Glutamatergic neuron (in vitro differentiated cells): ENCODE measurements around the gene RAB3C. TPM values are rescaled to one million over a fixed set of nuclear protein-coding genes. Genes with fewer than 3 reads are reported as not detected.

Experiments
- DNase-seq: peaks from one replicate; pipeline ENCODE4 v3.0.0; 2022
- H3K27ac Mint-ChIP-seq: one replicate; pipeline ENCODE4 v1.8.0; 2020; ENCODE audit warnings: mild to moderate bottlenecking, mixed read lengths, inconsistent platforms; ENCODE audit not compliant: unreplicated experiment
- H3K27me3 Mint-ChIP-seq: one replicate; pipeline ENCODE4 v1.8.0; 2020; ENCODE audit warnings: mild to moderate bottlenecking, moderate library complexity, mixed read lengths, inconsistent platforms; ENCODE audit not compliant: unreplicated experiment
- H3K36me3 Mint-ChIP-seq: one replicate; pipeline ENCODE4 v1.8.0; 2020; ENCODE audit warnings: mild to moderate bottlenecking, mixed read lengths, inconsistent platforms; ENCODE audit not compliant: unreplicated experiment
- H3K4me1 Mint-ChIP-seq: one replicate; pipeline ENCODE4 v1.8.0; 2020; ENCODE audit warnings: mild to moderate bottlenecking, low read depth, mixed read lengths, inconsistent platforms; ENCODE audit not compliant: unreplicated experiment
- H3K4me3 Mint-ChIP-seq: one replicate; pipeline ENCODE4 v1.8.0; 2020; ENCODE audit warnings: mild to moderate bottlenecking, mixed read lengths, inconsistent platforms; ENCODE audit not compliant: unreplicated experiment
- H3K9me3 Mint-ChIP-seq: one replicate; pipeline ENCODE4 v1.8.0; 2020; ENCODE audit warnings: mild to moderate bottlenecking, moderate library complexity, mixed read lengths, inconsistent platforms; ENCODE audit not compliant: unreplicated experiment
- total RNA-seq: library from RNA; stranded (reverse); fragmentation: NEBNext Ultra II Directional; extraction: Animal tissue kit (Norgen Biotek cat#: 25700); gene quantifications from one replicate; pipeline ENCODE4 v1.2.1, GENCODE V29; 2021; ENCODE audit not compliant: unreplicated experiment
- TF ChIP-seq, protein P1 (sequence below): fragments of 200-600 bp; sonication (generic); IDR thresholded peaks from one replicate; pipeline ENCODE4 v1.5.0; 2021; ENCODE audit not compliant: partially characterized antibody, unreplicated experiment

The RAB3C gene
- total RNA-seq, 1 donor from 2014 or later = 36.2 TPM

DNA sequence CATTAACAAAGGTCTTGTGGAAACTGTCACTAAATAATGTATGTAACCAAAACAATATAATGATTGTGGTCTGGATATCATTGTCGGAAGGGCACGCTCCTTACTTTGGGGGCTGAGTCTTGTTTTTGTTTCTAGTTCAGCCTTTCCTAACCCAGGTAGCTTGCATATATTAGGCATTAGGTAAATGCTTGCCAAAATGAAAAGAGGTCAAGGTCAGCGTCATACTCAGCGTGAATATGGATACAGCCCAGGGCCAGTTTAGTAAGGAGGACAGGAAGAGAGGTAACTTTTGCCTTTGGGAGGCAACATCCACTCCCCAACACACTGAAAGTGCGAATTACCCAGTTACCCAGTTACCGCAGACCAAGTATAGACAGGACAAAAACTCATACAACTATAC is 171.4 kb downstream of the RAB3C start:
- Mint-ChIP-seq H3K36me3 (no peaks in the 10 kb centered on the region), H3K27ac (no peak overlapping the region), H3K9me3 (peaks cover 2% of the 10 kb centered on the region), H3K27me3 (no peaks in the 10 kb centered on the region), H3K4me1 (peaks cover 3% of the 10 kb centered on the region), H3K4me3 (no peak overlapping the region)
- TF ChIP-seq, protein P1, sequence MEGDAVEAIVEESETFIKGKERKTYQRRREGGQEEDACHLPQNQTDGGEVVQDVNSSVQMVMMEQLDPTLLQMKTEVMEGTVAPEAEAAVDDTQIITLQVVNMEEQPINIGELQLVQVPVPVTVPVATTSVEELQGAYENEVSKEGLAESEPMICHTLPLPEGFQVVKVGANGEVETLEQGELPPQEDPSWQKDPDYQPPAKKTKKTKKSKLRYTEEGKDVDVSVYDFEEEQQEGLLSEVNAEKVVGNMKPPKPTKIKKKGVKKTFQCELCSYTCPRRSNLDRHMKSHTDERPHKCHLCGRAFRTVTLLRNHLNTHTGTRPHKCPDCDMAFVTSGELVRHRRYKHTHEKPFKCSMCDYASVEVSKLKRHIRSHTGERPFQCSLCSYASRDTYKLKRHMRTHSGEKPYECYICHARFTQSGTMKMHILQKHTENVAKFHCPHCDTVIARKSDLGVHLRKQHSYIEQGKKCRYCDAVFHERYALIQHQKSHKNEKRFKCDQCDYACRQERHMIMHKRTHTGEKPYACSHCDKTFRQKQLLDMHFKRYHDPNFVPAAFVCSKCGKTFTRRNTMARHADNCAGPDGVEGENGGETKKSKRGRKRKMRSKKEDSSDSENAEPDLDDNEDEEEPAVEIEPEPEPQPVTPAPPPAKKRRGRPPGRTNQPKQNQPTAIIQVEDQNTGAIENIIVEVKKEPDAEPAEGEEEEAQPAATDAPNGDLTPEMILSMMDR = no peak
- DNase-seq = no peak

DNA sequence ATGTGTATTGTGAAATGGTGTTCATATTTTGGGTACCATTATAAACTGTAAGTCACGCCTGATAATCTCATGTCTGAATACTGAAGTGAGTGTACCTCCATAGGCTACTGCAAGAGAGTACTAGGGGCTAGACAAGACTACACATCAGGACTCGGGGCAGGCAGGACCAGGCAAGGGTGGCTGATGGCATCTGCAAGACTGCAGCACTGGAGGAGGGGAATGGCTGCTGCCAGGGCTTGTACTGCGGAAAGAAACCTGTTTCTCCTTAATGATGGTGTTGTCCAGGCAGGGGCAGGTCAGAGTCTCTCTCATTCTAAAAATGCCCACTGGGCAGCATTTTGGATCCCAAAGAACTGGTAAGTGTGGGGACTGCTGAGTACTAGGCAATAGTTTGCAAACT is 172.5 kb downstream of the RAB3C start:
- H3K27me3 Mint-ChIP-seq = no peaks in the 10 kb centered on the region
- H3K36me3 Mint-ChIP-seq = no peaks in the 10 kb centered on the region

GRCh38 chr5:58759745-58760144 is 176.9 kb downstream of the RAB3C start:
- no peaks in the 10 kb centered on the region for H3K36me3 Mint-ChIP-seq
- no peaks in the 10 kb centered on the region for H3K9me3 Mint-ChIP-seq
- no peak for DNase-seq
- no peak overlapping the region for H3K27ac Mint-ChIP-seq
- no peak overlapping the region for H3K4me3 Mint-ChIP-seq
- H3K27me3 Mint-ChIP-seq = no peaks in the 10 kb centered on the region
- TF ChIP-seq, protein P1 = no peak
- peaks cover 1% of the 10 kb centered on the region for H3K4me1 Mint-ChIP-seq

More for the DNA sequence above, 172.5 kb downstream of the RAB3C start:
- TF ChIP-seq, protein P1 = no peak
- DNase-seq = no peak
- no peak overlapping the region for H3K27ac Mint-ChIP-seq
- no peak overlapping the region for H3K4me3 Mint-ChIP-seq
- H3K9me3 Mint-ChIP-seq = peaks cover 2% of the 10 kb centered on the region
- peaks cover 3% of the 10 kb centered on the region for H3K4me1 Mint-ChIP-seq

- TF ChIP-seq, protein P1 = no peak
- Mint-ChIP-seq H3K9me3 (no peaks in the 10 kb centered on the region), H3K4me3 (no peak overlapping the region), H3K4me1 (peaks cover 1% of the 10 kb centered on the region), H3K27ac (no peak overlapping the region), H3K36me3 (no peaks in the 10 kb centered on the region), H3K27me3 (no peaks in the 10 kb centered on the region)
- no peak for DNase-seq
These were observed 177.3 kb downstream of the RAB3C start for GRCh38 chr5:58760222-58760621.

DNA sequence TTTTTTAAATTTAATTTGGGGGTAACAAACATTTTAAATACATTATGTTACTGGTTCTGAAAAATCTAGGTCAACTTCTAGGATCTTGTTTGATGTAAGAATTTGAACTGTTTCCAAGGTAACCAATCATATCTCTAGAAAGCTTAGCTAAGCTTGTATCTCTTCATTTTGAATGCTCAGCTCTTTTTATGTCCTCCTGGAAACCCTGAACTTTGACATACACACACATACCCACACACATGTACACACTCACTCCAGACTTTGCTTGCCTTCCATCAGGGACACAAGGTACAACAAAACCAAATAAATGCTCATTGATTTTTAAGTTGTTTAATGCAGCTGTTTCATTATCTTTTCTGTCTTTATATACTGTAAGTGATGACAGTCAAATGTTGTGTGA is 178.5 kb downstream of the RAB3C start:
- no peaks in the 10 kb centered on the region for H3K36me3 Mint-ChIP-seq
- no peak overlapping the region for H3K27ac Mint-ChIP-seq
- H3K4me3 Mint-ChIP-seq = no peak overlapping the region
- TF ChIP-seq, protein P1 = no peak
- peaks cover 1% of the 10 kb centered on the region for H3K4me1 Mint-ChIP-seq
- DNase-seq = no peak
- no peaks in the 10 kb centered on the region for H3K9me3 Mint-ChIP-seq
- no peaks in the 10 kb centered on the region for H3K27me3 Mint-ChIP-seq
